DOHH2 (cell line): Measurements from ENCODE around the gene CD200R1L.

Experiments used
- EZH2phosphoT487 ChIP-seq: fragments of 200-600 bp; sonication (generic); IDR thresholded peaks from 2 replicates; pipeline ENCODE4 v1.6.1; 2017; ENCODE audit warnings: borderline replicate concordance, mild to moderate bottlenecking, antibody characterized with exemption, low read length, moderate library complexity, mixed read lengths
- TF ChIP-seq, protein P1 (sequence below): fragments of 200-600 bp; sonication (generic); IDR thresholded peaks from one replicate; pipeline ENCODE4 v1.5.1; 2014; ENCODE audit warnings: antibody characterized with exemption, mild to moderate bottlenecking, low read depth, low read length; ENCODE audit not compliant: poor library complexity, severe bottlenecking

DNA sequence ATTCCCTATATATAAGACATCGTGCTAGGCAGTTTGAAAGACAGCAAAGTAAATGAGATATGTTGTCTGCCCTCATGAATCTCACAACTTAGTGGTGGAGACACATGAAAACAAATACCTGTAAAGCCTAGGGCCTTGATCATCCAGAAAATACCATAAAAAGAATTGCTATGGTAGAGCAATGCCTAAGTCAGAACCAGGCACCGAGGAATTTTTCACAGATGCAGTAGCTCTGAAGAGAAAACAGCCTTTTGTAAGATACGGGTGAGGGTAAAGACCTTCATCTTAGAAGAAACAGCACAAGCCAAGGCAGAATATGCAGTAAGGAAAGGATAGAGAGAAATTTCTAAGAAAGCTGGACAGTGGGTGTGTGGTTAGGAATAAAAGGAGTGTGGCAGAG is 36.1 kb downstream of the CD200R1L start:
- TF ChIP-seq, protein P1, sequence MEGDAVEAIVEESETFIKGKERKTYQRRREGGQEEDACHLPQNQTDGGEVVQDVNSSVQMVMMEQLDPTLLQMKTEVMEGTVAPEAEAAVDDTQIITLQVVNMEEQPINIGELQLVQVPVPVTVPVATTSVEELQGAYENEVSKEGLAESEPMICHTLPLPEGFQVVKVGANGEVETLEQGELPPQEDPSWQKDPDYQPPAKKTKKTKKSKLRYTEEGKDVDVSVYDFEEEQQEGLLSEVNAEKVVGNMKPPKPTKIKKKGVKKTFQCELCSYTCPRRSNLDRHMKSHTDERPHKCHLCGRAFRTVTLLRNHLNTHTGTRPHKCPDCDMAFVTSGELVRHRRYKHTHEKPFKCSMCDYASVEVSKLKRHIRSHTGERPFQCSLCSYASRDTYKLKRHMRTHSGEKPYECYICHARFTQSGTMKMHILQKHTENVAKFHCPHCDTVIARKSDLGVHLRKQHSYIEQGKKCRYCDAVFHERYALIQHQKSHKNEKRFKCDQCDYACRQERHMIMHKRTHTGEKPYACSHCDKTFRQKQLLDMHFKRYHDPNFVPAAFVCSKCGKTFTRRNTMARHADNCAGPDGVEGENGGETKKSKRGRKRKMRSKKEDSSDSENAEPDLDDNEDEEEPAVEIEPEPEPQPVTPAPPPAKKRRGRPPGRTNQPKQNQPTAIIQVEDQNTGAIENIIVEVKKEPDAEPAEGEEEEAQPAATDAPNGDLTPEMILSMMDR = no peak
- TF ChIP-seq EZH2phosphoT487 = no peak
